ENCODE data around the gene ANTKMT. TPM values are rescaled to one million over a fixed set of nuclear protein-coding genes. Genes with fewer than 3 reads are reported as not detected.

Gene ANTKMT
- total and polyA plus RNA-seq, 4 donors = 14.0 to 29.7 (median 19.7) TPM

DNA sequence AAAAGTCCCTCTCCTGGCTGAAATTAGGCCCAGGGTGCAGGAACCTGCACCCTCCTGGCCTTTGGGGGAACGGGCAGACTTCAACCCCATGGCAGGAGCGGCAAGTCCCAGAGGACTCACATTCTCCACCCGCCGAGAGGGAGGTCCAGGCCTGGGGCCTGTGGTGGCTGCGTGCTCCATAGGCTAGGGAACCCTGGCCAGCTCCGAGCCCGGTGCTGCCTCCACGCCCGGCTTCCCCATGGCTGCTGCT lies 5.2 kb downstream of the ANTKMT start:
- Histone ChIP-seq H3K9ac (ENCODE audit: low read depth in 1 of 2, low read length in 2 of 2) (no peak overlapping the region), H3K27ac (ENCODE audit: low read depth in 1 of 2, low read length in 2 of 2) (no peak overlapping the region), H3K36me3 (ENCODE audit: control insufficient read depth in 4 of 4, insufficient read depth in 3 of 4, low read depth in 1 of 4, low read length in 3 of 4) (peaks cover 0 to 3% (median 0%) of the 10 kb centered on the region in 4 donors), H3K27me3 (ENCODE audit: control insufficient read depth in 4 of 4, insufficient read depth in 4 of 4, low read length in 3 of 4) (peaks cover 0 to 2% (median 0%) of the 10 kb centered on the region in 4 donors), H3K4me3 (ENCODE audit: low read depth in 1 of 3, low read length in 3 of 3) (no peak overlapping the region), H3K9me3 (ENCODE audit: control insufficient read depth in 4 of 4, low read length in 3 of 4) (no peaks in the 10 kb centered on the region), H3K4me1 (ENCODE audit: control insufficient read depth in 4 of 4, insufficient read depth in 4 of 4, low read length in 3 of 4) (peaks cover 8 to 28% (median 21%) of the 10 kb centered on the region in 4 donors)
- 20% methylated on average over 9 of the region's 9 CpGs for WGBS
- TF ChIP-seq REST (IDR thresholded peaks at IDR 0.05) = no peak
- TF ChIP-seq MAX (IDR thresholded peaks at IDR 0.05) = no peak
- no peak for DNase-seq (ENCODE audit: low spot score)

DNA sequence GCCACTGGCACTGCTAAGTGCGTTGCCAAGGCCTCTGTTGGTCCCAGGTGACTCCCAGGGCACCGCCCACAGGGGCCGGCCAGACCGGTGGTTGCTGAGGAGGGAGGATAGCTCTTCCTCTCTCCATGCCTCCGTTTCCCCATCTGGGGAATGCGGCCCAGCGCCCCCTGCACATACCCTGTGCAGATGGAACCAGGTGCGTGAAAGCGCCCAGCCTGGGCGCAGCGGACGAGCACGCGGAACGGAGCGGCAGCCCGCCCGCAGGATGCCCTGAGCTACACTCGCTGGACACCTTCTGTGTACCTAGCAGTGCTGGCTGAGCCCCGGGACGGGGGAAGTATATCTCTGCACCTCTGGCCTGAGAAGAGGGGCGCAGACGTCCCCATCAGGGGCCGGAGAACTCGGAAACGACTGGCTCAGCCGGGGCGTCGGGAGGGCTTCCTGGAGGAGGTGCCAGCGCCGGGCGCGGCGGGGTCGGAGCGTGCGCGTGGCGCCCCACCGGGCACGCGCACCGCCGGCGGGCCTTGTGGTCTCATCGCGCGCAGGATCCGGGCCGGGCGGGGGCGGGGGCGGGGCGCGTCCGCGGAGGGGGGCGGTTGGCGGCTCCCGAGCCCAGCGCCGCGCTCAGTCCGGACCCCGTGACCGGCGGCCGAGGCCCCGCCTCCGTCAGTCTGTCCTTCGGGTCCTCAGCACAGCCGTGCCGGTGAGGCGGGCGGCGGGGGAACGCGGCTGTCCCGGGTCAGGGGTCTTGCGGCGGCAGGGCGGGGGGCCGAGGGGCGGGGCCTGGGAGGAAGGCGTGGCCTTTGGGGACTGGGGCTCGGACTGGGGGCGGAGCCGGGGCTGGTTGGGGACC lies 5.7 kb downstream of the ANTKMT start, which contains the start of the genes CCDC78 and HAGHL:
CCDC78 (minus strand) TSS at position 6 of the 853 bp plus-strand sequence. CDS start 76 bp downstream, outside the sequence.
HAGHL (plus strand) TSS at position 669 of the 853 bp plus-strand sequence. CDS start 404 bp downstream, outside the sequence.
- peak; percentile 49 for DNase-seq (ENCODE audit: low spot score)

GRCh38 chr16:727291-727977 lies 6.5 kb downstream of the ANTKMT start:
- Histone ChIP-seq H3K27me3 (ENCODE audit: control insufficient read depth in 4 of 4, insufficient read depth in 4 of 4, low read length in 3 of 4) (peaks cover 0 to 2% (median 0%) of the 10 kb centered on the region in 4 donors), H3K9ac (ENCODE audit: low read depth in 1 of 2, low read length in 2 of 2) (no peak overlapping the region), H3K4me1 (ENCODE audit: control insufficient read depth in 4 of 4, insufficient read depth in 4 of 4, low read length in 3 of 4) (peaks cover 8 to 19% (median 14%) of the 10 kb centered on the region in 4 donors), H3K9me3 (ENCODE audit: control insufficient read depth in 4 of 4, low read length in 3 of 4) (no peaks in the 10 kb centered on the region), H3K27ac (ENCODE audit: low read depth in 1 of 2, low read length in 2 of 2) (no peak overlapping the region), H3K4me3 (ENCODE audit: low read depth in 1 of 3, low read length in 3 of 3) (peak overlapping the region in 2 of 3 donors; percentile 23 to 43), H3K36me3 (ENCODE audit: control insufficient read depth in 4 of 4, insufficient read depth in 3 of 4, low read depth in 1 of 4, low read length in 3 of 4) (peaks cover 0 to 8% (median 0%) of the 10 kb centered on the region in 4 donors)
- WGBS = 2% methylated on average over 61 of the region's 61 CpGs
- DNase-seq (ENCODE audit: low spot score) = no peak
- no peak for TF ChIP-seq SP1 (IDR thresholded peaks at IDR 0.05)
- no peak for TF ChIP-seq FOXA1 (IDR thresholded peaks at IDR 0.05)
- TF ChIP-seq FOXA2 (IDR thresholded peaks at IDR 0.05) = no peak
- no peak for TF ChIP-seq JUND (IDR thresholded peaks at IDR 0.05)
- TF ChIP-seq RXRA (IDR thresholded peaks at IDR 0.05) = no peak
- no peak for TF ChIP-seq NR2F2 (IDR thresholded peaks at IDR 0.05)
- TF ChIP-seq EGR1 (IDR thresholded peaks at IDR 0.05; ENCODE audit: low read depth in 2 of 2) = no peak

More for the DNA sequence above, 5.7 kb downstream of the ANTKMT start, which contains the start of the genes CCDC78 and HAGHL:
- H3K36me3 ChIP-seq (ENCODE audit: control insufficient read depth in 4 of 4, insufficient read depth in 3 of 4, low read depth in 1 of 4, low read length in 3 of 4) = peaks cover 0 to 5% (median 0%) of the 10 kb centered on the region in 4 donors
- no peak within 1 kb of the TSS for H3K9ac ChIP-seq (ENCODE audit: low read depth in 1 of 2, low read length in 2 of 2)
- 3% methylated on average over 88 of the region's 88 CpGs for WGBS
- peaks cover 8 to 24% (median 17%) of the 10 kb centered on the region in 4 donors for H3K4me1 ChIP-seq (ENCODE audit: control insufficient read depth in 4 of 4, insufficient read depth in 4 of 4, low read length in 3 of 4)
- peak within 1 kb of the TSS in 2 of 3 donors; percentile 23 to 43 for H3K4me3 ChIP-seq (ENCODE audit: low read depth in 1 of 3, low read length in 3 of 3)
- TF ChIP-seq MAX (IDR thresholded peaks at IDR 0.05) (no peak), NR2F2 (IDR thresholded peaks at IDR 0.05) (no peak), TAF1 (conservative IDR thresholded peaks at IDR 0.05) (no peak)
- H3K27me3 ChIP-seq (ENCODE audit: control insufficient read depth in 4 of 4, insufficient read depth in 4 of 4, low read length in 3 of 4) = peaks cover 0 to 2% (median 0%) of the 10 kb centered on the region in 4 donors
- no peak within 1 kb of the TSS for H3K27ac ChIP-seq (ENCODE audit: low read depth in 1 of 2, low read length in 2 of 2)
- no peaks in the 10 kb centered on the region for H3K9me3 ChIP-seq (ENCODE audit: control insufficient read depth in 4 of 4, low read length in 3 of 4)

All from liver (tissue), 9 donors.